Activated effector memory CD4-positive, alpha-beta T cell treated with Interleukin-2 at 50 U/mL for 16 hours (primary cell): ENCODE results near the gene DGKD.

Source experiments
- DNase-seq: peaks from one replicate; pipeline ENCODE4 v3.0.0-alpha.2; 2020

The DGKD gene

DNA sequence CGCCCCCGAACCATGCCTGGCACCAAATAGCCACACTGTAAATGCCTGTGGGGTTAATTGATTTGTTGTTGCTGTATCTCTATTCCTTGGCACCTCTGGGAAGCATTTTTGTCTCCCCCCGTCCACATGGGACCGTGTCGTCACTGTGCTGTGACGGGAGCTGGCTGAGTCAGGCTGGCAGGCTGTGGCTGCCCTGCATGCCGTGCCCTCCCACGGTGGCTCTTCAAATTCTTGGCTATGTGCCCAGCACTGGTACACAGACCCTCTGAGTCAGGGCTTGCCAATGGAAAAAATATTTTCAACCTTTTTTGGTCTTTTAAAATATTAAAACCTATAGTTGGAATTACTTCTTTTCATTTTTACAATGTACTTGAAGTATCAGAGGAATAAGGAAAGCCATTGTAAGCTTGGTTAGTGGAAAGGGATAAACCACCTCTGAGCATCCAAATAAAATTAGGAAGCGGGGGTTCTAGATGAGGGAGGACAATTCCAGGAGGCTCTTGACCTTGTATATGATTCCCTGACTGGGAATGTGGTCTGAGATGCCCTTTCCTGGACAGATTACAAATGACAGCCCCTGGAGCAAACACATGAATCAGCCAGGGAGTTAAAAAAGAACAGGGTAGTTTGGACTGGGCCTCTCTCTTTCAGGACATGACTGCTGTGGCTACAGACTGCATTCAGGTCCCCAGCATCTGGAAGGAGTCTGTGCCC is 59.4 kb downstream of the DGKD start:
- no peak for DNase-seq

DNA sequence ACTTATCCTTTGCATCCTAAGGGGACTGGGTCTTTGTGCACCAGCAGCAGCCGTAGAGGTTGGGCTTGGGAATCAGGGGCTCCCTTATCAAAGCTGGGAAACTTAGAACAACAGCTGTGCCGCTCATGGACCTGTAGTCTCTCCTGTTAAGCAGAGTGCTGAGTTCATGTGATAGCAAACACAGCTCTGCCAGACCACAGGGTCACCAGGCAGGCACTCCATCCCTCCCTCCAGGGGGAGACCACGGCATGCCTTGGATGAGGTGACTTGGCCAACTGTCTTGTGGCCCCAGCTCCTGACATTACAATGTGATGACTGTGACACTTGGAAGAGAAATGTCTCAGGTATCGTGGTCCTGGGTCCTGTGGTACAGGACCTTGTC is 60.0 kb downstream of the DGKD start:
- no peak for DNase-seq

DNA sequence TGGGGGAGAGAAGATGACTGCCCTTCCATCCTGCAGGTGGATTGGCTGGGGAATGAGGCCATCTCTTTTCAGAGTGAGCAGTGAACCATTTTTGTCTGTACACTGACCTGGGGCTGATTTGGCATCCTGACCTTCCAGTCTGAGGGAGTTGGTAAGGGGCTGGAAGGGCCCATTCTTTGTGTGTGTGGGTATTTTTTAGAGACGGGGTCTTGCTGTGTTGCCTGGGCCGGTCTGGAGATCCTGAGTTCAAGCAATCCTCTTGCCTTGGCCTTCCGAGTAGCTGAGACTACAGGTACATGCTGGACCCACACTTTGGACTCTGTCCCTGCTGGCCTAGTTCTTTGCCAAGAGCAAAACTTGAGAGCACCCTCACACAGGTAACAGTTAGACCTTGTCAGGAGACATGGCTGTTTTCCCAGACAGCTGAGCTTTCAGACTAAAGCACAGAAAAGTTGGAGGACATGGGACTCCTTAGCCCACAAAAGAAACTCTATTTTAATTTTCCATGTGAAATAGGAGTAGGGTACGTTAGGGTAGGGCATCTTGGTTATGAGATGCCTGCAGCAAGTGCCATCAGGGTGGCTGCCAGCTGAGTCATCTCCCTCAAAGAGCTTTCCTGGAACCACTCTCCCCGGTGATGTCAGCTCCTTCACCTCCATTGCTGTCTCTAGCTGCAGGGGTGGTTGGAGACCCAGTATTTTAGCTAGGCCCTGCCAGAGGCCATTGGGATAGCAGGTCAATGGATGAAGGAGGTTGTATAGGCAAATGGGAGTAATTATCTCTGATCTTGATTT is 60.7 kb downstream of the DGKD start:
- DNase-seq = peak; percentile 46

DNA sequence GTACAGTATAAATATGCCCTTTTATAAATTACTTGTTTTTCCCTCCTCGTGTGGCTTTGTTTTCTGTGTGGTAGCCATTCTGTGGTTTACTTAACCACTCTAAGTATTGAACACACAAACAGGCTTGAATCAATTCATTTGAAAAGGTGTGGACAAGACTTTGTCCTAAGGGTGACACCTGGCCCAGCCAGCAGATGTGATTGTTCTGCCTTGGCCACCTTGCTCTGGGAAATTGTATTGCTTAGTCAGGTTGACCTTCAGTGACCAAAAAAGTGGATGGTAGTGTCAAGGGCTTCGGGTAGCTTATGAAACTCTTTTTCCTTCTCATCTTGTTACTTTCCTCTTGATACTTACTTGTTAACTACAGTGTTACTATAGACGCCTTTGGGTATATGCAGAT is 61.9 kb downstream of the DGKD start:
- no peak for DNase-seq

DNA sequence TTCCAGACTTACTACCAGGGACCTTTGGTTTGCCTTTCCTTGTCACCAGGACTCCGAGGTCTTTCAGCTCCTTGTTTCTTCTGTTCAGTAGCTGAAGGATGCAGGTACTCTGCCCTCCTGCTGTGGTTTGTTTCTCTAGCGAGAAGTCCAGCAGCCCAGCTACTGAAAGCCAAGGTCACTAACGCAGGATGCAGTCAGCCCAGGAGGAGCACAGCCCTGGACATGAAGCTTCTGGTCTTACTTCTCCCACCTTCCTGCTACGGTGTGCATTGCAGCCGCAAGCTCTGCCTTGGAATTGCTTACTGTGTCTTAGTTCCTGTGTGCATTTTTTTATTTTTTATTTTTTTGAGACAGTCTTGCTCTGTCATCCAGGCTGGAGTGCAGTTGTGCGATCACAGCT is 62.4 kb downstream of the DGKD start:
- DNase-seq = no peak

DNA sequence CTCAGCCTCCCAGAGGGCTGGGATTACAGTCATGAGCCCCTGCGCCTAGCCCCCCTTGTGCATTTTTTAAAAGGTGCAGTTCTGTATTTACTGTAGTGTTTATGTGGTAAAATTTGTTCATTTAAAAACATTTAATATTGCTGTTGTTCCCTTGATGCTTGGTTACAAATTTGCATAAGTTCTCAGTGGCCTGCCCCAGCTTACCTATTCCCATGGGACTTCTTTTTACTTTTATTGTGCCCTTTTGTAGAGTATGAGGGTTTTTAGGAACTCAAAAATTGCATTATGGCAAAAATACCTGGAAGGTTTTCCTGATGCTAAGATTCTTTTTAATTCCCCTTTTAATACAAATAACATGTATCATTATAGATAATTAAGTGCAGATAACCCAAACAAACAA is 63.0 kb downstream of the DGKD start:
- DNase-seq = no peak

DNA sequence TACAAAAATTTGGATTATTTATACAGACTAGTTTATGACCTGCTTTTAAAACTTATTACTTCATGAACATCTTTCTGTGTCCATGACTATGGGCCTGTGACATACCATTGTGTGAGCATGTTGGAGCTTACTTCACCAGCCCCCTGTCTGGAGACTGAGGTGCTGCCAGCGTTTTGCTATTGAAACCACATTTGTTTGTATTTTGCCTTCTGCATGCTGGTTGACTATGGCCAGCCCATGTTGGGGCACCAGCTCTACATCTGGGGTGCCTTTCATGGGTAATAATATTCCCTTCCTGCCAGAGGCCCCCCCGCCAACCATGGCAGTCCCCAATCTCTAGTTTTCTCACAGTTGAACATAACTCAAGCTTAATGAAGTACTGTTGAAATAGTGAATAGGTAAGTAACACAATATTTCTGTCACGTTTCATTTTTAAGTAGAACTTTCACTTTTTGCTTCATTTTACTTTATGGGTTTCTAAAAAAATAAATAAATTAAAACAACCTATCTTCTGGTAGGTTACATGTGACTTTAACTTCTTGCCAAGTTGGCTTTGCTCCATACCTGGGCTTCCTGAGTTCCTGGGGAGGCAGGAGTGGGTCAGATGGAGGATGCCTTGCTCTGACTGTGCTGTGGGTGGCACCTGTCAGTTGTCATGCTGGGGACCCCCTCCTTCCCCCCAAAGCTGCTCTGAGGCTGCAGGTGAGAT is 63.9 kb downstream of the DGKD start:
- DNase-seq = no peak

DNA sequence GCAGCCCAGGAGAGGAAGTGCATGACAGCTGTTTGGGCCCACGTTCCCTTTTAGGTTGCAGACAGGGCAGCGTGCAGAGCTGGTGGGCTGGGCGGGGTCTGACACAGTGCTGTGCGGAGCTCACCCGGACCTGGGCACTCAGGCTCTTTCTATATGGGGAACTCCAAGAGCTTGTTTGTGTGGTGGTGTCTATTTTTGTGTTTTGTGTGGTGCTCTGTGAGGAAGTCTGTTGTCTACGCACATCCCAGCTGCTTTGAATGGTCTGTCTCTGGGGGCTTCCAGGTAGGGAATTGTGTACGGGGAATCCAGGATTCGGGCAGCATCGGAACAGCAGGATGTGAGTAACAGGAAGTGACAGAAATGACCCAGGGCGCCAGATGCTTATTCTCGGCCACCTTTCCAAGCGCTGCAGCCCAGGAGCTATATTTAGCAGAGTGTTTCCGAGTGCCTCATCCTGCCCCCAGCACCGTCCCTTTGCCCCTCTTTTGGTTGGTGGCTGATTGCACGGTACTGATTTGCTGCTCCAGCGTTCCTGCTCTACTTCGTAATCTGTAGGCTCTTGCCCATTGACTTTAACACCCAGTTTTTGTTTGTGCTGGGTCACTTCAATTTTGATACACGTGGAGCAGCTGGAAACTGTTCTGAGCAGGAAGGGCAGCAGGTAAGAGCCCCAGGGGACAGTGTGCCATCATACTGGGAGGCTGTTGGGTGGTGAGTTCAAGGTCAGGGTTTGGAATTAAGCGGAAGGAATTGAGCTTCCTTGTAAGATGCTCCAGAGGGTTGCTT is 64.7 kb downstream of the DGKD start:
- peak; percentile 35 for DNase-seq

DNA sequence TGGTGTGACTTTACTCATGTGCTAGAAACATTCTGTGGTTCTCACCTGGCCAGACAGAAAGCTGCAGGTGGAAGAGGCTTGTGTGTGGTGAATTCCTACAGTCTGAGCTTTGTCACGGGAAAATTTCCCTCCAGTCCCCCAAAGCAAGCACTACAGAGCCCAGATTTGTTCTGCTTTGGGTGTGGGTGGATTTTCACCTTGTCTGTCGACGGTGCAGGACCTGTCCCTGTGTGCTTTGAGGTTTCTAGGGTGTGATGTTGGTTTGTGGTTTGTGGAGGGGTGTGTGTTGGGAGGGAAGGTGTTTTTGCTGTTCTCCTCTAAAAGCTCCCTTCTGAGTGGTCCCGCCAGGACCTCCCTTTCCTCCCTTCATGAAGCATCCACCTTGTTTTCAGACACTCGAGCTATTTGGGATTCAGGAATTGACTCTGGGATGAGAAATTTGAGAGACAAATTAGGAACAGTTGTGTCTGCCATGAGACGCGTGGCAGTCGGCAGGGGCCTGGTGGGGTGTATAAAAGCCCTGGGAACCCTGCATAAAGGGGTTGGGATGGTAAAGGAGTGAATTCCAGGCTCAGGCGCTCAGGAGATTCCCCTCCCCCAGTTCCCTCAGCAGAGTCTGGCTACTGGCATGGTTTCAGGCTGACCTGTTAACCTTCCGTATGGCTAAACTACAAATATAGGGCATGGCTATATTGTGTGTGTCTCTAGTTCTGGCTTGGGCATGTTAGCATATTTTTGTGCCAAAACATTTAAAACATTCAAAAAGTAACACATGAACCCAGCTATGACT is 65.5 kb downstream of the DGKD start:
- no peak for DNase-seq

DNA sequence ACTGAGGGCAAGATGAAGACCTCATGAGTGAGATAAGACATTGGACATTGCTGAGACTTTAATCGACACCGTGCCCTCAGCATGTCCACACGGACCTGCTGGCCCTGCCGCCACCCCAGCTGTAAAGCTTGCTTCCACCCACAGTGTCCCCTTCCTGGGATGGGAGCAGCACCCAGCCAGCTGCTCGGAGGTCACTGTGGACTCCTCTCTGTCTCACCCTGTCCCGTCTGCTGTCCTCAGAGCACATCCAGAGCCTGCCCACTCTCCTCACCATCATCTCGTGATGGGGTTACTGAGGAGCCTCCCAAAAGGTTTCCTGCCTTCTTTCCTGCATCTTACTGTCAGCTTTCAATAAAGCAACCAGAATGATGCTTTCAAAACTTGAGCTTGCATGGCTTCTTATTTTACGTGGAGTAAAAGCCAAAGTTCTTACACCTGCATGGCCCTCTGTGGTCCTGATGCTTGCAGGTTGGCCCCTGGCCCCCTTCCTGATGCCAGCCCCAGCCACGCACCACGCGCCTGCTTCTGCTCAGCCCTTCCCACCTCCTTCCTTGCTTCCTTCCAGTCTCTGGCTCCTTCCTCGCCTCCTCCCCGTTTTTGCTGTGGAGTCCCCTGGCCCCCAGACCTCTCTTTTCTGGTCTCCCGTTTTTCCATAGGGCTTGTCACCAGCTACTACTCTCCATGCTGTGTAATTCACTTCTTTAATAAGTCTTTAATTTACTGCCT is 67.0 kb downstream of the DGKD start:
- DNase-seq = no peak

DNA sequence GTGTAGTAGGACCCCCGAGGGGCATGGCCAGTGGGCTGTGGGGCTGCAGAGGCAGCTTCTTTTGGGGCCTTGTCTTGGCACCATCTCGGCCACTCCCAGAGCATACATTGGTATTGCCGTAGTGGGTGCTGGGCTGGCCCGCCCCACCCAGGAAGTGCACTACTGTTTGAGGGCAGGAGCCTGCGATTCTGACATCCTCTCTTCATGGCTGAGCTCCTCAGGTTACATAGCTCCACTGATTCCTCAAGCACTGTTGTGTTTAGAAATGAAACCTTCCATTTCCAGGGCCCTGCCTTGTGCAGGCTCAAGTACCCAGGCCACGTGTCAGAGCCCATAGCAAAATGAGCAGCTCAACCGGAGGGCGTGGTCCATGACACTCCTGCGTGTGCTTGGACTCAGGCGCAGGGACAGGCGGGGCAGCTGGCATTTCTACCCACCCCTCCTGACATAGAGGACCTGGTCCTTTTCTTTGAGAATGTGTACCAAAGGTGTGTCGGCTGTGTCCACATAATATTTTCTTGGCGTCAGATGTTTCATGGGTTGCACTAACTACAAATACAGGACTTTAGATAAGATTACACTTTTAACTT is 67.9 kb downstream of the DGKD start:
- DNase-seq = peak; percentile 72

DNA sequence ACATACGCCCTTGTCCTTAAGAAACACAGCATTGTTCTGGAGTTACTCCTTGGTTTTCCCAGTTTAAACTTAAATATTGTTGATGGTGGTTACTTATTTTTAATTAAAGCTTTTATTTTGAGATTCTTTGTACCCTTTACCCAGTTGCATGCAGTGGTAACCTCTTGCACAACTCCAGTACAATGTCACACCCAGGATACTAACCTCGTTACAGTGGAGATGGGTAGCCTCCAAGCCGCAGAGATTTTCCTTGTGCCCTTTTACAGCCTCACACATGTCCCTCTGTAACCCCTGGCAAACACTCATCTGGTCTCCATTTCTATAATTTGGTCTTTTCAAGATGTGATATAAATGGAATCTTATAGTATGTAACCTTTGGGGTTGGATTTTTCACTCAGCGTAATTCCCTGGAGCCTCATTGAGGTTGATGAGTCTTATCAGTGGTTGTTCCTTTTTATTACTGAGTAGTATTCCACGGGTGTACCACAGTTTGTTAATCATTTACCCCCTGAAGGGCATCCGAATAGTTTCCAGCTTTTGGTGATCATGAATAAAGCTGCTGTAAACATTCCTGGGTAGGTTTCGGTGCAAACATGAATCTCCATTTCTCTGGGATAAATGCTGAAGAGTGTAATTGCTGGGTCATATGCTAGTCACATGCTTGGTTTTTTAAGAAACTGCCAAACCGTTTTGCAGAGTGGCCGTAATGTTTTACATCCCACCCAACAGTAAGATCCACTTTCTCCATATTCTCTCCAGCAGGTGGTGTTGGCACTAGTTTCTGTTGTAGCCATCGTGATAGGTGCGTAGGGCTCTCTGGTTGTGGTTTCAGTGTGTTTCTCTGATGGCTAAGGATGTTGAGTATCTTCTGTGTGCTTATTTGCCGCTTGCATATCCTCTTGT is 68.6 kb downstream of the DGKD start:
- DNase-seq = no peak

DNA sequence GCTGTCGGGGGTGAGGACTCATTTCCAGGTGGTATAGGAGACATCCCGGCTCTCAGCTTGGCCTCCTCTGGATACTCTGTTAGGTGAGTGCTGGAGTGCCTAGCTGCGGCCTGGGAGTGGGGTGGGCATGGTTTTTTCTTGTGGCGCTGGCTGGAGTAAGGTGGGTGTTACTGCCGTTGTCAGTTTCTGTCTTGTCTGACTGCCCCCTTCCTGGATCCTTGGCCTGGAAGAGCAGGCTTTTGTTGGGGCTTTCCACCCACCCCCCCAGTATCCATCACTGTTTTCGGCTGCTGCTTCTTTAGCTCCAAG is 69.2 kb downstream of the DGKD start:
- DNase-seq = no peak

DNA sequence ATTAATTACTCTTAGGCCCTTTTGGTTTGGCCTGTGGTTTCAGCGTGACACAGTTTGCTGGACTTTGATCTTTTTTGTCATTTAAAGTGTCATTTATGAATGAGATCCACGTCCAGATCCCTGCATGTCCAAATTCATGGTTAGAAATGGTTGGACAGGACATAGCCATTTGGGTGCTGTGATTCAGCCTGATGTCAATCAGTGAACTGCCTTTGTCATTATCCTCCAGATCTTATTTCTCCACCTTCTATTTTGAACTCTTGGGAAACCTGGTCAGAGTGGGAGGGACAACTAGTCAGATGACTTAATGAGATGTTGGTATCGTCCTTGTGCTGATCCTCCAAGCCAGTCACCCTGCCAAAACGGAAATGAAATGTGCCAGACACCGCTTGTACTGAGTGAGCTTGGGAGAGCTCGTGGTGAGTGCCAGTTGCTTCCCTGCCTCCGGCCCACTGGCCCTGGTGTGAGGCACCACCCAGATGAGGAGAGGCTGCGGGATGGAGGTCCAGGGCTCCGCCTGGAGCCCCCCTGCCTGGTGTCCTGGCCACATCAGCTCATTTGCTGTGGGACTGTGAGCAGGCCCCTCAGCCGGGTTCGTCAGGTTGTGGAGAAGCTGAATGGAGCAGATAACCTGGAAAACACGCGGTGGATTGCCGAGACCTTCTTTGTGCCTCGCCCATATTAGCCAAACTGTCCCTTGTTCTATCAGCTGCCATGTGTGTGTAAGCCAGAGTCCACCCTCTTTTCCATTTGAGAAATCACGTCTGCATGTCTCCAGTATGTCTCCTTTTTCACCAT is 70.1 kb downstream of the DGKD start:
- DNase-seq = no peak

DNA sequence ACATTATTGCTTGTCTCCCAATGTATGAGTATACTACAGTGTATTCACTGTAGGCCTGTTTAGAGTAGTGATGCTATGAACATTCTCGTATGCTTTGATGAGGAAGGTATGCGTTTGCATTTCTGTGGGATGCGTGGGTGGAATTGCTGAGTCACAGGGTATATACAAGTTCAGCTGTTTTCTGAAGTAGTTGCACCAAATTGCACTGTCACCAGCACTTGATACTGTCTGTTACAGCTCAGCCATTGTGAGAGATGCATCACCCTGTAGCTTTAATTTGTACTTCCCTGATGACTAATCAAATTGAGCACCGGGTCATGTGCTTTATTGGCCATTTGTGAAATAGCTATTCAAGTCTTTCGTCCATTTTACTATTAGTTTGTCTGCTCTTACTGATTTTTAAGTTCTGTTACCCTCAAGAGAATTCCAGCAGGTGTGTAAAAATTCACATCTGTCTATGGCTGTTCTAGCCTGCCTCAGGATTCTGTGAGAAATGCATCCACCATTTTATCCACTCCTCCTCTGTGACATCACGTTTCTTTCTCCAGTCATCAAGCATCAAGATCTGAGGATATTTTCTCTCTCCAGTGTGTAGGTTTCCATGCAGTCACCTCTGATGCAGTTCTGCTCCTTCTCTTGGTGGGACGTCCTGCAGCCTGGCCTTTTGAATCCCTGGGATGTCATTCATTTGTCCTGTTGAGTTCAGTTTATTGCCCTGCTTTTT is 72.5 kb downstream of the DGKD start:
- no peak for DNase-seq

DNA sequence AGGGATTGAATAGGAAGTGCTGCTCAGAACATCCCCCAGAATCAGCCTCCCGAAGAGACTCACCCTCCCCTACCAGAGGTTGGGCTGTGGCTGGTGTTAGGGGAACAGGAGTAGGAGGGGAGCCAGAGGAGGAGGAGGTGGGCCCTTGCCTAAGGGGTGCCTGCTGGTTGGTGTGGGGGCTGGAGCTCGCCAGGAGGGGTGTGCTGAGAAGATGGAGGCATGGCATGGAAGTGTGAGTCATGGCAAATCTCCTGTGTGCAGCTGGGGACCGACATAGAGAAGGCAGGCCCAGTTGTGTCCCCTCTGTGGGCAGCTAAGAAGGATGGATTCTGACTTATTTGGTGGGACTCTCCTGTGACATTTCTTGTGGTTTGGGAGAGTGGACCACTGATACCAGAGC is 73.7 kb downstream of the DGKD start:
- no peak for DNase-seq

DNA sequence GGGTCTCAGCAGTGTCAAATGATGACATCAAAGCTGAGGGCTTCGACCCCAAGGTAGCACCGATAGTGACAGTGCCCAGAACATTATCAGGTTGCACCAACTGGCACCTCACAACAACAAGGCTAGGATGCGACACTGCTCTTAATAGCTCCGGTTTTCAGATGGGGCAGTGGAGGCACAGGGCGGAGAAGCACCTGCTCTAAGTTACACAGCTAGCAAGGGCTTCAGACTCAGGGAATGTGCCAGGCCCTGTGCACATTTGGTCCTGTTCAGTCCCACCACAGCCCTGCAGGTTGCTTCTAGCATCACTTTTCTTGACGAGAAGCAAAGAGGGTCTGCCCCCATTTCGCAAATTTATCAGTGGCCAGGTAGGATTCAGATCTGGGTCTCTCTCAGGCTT is 74.1 kb downstream of the DGKD start:
- DNase-seq = no peak

DNA sequence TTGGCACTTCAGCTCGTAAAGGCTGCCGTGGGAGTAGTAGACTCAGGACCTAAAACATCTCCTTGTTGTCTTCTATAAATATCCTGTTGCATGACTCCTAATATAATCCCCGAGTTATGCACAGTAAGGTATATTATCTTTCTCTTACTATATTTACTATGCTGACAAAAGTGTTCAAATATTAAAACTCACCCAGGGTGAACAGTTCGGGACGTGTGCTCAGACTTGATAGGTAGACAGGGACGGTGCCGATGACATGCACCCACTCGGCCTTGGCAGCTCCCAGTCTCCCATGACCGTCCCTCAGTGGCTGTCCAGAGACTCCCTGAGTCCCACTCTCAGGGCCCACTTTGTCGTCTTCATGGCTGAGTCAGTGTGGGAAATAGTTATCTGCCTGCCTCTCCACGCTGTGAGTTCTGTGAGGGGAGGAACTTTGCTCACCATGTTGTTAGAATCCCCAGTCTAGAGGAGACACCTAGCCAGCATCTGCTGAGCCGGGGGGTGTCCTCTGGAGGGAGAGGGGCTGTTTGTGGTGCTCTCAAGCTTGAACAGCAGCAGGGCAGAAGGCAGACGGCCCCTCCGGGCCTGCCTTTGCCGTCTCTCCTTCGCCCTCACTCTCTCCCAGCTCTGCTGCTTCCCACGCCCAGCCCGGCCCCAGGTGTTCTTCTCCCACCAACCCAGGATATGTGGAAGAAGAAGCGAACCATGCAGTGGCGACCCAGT is 75.0 kb downstream of the DGKD start:
- no peak for DNase-seq
